ENCODE results near the gene PEAR1.

The PEAR1 gene

DNA sequence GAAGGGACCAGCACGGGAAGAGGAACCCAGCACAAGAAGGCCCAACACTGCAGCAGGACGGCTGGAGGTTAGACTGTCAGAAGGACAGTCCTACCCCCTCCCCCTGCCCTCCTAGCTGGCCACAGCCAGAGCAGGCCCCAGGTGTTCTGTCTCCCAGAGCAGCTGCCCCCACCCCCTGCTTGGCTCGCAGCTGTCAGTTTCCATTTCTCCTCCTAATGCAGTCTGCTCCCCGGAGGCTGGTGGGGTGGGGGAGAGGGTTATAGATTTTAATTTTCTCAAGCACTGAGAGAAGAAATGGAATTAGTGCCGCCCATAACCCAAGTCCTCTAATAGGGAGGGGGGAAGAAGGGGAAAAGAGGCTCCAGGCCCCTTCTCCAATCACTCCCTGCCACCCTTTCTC, 13.0 kb upstream of the PEAR1 start:
- in situ Hi-C loops (cut with MboI; ENCODE audit: low pct_unique_long_range_greater_than_20kb, low sequenced_read_pairs) = no loop called here

DNA sequence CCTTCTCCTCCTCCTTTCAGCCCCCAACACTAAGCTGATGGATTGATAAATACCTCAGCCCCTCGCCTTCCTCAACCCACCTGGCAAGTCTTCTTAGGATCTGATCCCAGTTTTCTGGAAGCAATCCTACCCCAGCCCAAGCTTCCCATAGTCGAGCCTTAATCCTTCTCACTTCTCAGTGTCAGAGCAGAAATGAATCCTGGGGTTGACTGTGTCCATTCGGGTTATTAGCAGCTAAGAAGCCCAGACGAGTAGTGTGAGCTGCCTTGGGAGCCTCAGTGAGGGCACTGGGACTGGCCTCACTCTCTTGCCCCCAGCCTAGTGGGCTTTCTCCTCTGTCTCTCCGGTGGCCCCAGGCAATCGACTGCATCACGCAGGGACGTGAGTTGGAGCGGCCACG, 12.4 kb upstream of the PEAR1 start:
- in situ Hi-C loops (cut with MboI; ENCODE audit: low pct_unique_long_range_greater_than_20kb, low sequenced_read_pairs) = no loop called here
- no peak for DNase-seq

More for the DNA sequence above, 13.0 kb upstream of the PEAR1 start:
- DNase-seq = no peak

DNA sequence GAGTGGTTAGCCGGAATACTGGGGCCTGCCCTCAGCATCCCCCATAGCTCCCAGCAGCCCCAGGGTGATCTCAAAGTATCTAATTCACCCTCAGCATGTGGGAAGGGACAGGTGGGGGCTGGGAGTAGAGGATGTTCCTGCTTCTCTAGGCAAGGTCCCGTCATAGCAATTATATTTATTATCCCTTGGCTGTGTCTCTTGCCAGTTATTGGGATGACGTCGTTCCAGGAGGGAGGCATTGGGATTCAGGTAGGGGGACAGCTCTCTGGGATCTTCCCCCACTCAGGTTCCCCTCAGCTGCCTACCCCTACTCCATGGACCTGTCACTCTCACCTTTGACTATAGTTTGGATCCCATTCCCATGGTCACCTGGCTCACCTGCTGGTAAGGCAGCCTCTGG, 11.9 kb upstream of the PEAR1 start:
- in situ Hi-C loops (cut with MboI; ENCODE audit: low pct_unique_long_range_greater_than_20kb, low sequenced_read_pairs) = no loop called here
- no peak for DNase-seq

DNA sequence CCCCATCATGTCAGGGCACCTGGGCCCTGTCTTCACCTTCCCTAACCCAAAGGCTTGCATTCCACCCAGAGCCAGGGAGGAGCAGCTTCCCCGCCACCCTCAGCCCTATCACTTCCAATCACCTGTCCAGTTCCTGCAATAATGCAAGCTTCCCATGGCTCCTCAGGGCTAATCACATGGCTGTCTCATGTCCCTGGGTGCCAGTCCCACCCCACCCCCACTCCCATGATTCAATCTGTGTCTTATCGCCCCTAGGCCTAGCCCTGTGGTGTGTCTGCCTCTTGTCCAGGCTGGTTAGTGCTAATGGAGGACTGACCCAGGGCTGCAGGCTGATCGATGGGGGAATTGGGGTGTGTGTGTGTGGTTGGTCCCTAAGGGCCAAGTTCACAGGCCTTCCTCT, 11.0 kb upstream of the PEAR1 start:
- no peak for DNase-seq
- in situ Hi-C loops (cut with MboI; ENCODE audit: low pct_unique_long_range_greater_than_20kb, low sequenced_read_pairs) = no loop called here

DNA sequence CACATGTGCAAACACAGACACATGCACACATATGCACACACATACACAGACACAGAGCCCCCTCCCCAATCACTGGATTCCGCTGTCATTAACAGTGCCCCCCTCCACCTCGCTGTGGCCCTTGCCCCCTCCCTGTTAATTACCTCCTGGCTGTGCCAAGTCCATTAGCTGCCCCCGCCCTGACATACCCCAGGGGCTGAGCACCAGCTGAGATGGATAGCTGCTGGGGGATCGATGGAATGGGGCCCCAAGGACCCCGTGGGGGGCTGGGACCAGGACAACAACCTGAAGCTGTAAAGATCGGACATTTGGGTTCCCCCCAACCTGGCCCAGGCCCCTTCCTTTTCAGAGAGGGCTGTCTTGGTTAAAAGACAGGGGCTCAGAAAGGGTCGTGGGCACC, 9.6 kb upstream of the PEAR1 start:
- no peak for DNase-seq
- in situ Hi-C loops (cut with MboI; ENCODE audit: low pct_unique_long_range_greater_than_20kb, low sequenced_read_pairs) = no loop called here

DNA sequence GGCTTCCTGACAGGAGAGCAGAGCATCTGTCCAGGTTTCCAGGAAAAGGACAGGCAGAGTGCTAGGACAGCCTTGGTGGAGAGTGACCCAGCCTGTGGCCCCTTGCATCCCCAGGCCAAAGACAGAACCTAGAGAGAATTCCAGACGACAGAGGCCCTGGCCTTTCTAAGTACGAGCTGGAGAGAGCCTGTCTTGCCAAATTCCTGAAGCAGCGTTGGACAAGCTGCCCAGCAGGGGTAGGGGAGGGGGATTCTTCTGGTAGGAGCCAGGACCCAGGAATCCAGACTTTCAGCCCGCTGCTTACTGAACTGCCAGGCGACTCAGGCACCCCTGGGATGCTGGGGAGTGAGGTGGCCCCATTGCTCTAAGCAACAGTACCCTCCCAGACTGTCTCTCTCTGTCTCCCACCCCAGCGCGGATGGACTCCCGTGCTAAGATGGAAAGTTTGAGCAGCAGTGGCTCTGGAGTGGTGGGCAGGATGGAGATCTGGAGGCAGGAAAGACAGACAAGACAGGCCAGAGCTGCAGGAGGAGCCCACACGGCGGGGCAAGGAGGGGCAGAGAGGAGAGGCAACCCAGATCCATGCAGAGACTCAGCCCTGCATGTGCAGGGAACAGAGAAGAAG, 8.8 kb upstream of the PEAR1 start:
- in situ Hi-C loops (cut with MboI; ENCODE audit: low pct_unique_long_range_greater_than_20kb, low sequenced_read_pairs) = no loop called here
- DNase-seq = no peak

DNA sequence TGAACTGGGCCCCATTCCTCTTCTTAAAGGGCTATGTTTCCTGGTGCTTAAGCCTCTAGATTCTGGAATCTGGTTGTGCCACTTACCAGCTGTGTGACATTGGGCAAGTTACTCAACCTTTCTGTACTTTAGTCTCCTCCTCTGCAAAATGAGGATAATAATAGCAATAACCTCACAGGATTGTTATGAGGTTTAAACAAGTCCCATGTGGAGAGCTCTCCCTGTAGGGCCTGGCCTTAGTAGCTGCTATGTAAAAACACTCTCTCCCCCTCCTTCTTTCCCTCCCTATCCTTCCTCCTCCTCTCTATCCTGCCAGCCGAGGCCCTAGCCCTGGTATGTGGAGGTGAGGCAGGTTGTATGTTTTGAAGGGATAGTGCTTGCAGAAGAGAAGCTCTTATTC, 8.2 kb upstream of the PEAR1 start:
- no peak for DNase-seq
- in situ Hi-C loops (cut with MboI; ENCODE audit: low pct_unique_long_range_greater_than_20kb, low sequenced_read_pairs) = no loop called here

DNA sequence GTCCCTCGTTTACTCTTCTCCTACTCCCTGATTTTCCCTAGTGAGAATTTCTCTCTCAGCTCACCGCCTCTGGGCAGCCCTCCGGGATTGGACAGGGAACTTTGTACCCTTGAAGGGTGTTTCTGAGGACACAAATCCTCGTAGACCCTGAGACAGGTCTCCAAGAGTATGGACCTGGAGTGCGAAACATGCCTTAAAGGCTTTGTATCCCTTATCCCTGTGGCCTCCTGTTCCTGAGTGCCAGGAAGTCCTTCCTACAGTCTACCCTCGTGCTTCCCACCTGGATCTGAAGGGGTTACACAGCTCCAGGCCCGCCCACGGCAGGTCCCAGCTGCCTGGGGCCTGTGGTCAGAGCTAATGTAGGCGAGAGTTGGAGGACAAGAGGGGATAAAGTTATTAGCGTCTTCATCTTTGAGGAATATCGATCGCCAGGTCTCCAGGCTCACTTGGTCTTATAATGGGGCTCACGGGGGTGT, 7.6 kb upstream of the PEAR1 start:
- in situ Hi-C loops (cut with MboI; ENCODE audit: low pct_unique_long_range_greater_than_20kb, low sequenced_read_pairs) = no loop called here
- no peak for DNase-seq

DNA sequence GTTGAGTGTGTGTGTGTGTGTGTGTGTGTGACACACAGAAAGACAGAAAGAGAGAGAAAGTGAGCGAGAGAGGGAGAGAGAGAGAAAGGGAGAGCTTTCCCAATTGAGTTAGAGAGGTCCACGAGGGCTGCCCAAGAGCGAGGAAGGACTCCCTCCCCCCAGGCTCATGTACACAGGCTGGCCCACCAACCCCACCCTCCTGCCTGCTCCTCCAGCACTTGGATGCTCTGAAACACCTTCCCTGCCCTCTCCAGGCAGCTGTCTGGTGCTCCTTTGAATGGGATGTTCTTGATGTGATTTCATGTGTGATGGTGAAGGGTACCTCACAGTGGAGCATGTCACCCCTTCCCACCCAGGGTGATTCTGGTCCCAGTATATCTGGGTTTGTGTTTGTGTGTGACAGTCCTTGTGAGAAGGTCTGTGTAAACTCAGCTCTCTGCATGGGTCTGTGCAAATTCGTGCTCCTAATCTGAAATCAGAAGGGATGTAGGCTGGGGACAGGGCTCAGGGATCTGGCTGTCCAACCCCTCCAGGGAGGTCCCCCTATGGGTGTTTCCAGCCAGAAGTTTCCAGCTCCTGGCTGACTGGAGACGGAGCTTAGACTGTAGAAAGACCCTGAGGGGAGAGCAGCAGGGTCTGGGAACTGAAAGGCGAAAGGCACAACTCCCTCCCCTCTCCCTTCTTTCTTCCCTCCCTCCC, 6.8 kb upstream of the PEAR1 start:
- DNase-seq = no peak
- in situ Hi-C loops (cut with MboI; ENCODE audit: low pct_unique_long_range_greater_than_20kb, low sequenced_read_pairs) = no loop called here

DNA sequence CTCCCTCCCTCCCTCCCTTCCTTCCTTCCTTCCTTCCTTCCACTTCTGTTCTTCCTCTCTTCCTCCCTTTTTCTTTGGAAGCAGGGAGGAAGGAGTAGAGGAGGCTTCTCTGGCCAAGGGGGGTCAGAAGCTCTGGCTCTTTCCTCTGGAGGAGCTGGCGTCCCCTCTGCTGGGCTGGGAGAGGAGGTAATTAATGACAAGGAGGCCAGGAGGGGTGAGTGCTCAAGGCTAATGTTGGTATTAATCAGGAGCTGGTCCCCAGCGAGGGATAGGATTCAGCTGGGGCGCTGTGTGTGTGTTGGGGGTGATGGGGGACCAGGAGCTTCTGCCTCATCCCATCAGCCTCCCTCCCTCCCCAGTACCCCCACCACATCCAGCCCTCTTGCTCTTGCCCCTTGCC, 6.2 kb upstream of the PEAR1 start:
- no peak for DNase-seq
- in situ Hi-C loops (cut with MboI; ENCODE audit: low pct_unique_long_range_greater_than_20kb, low sequenced_read_pairs) = no loop called here

DNA sequence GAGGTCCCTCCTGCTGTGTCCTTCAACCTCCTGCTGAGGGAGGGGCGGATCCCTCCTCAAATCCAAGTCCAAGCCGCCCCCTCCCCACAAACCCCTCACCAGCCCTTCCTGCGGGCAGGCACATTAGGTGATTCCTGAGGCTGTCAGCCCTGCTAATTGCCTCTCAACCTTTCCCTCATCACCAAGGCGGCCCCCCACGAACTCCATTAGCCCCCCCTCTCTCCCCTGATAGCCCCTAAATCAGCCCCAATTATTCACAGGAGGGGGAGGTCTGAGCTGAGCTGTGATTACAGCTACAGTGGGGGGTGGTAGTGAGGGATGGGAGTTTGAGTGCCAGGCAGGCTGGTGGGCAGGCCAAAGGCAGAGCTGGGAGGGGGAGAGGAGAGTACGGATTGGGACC, 5.8 kb upstream of the PEAR1 start:
- in situ Hi-C loops (cut with MboI; ENCODE audit: low pct_unique_long_range_greater_than_20kb, low sequenced_read_pairs) = no loop called here

DNA sequence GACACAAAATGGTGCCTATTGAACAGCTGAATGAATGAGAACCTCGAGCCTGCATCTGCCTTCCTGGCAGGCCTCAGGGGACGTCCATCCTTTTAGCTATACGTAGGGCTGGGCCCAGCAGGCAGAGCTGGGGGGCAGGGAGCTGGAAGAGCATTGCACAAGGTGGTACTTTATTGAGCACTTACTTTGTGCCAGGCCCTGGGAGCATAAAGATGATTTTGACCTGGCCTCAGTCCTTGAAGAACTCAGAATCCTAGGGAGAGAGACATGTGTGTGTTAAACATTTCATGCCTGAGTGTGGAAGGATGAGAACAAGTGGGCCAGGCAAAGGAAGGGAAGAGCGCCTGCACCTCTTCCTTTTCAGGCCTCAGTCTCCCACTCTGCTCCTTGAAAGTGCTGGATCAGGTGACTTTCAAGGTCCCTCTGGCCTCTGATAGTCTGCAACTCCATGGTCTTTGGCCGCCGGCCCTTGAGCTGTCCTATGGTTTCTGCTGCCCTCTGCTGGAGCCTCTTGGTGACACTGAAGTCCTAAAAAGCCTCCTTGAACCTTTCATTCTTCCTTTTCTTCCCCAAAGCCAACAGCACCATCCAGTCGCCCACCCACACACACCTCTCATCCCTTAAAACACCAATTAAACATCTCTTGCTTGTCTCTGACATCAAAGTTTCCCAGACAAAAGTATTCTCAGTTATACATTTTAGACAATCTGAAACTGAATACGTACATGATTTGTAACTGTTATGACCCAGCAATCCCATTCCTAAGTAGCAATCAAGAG, 3.5 kb upstream of the PEAR1 start:
- DNase-seq = peak; percentile 80
- in situ Hi-C loops (cut with MboI; ENCODE audit: low pct_unique_long_range_greater_than_20kb, low sequenced_read_pairs) = no loop called here

More for the DNA sequence above, 5.8 kb upstream of the PEAR1 start:
- DNase-seq = no peak

DNA sequence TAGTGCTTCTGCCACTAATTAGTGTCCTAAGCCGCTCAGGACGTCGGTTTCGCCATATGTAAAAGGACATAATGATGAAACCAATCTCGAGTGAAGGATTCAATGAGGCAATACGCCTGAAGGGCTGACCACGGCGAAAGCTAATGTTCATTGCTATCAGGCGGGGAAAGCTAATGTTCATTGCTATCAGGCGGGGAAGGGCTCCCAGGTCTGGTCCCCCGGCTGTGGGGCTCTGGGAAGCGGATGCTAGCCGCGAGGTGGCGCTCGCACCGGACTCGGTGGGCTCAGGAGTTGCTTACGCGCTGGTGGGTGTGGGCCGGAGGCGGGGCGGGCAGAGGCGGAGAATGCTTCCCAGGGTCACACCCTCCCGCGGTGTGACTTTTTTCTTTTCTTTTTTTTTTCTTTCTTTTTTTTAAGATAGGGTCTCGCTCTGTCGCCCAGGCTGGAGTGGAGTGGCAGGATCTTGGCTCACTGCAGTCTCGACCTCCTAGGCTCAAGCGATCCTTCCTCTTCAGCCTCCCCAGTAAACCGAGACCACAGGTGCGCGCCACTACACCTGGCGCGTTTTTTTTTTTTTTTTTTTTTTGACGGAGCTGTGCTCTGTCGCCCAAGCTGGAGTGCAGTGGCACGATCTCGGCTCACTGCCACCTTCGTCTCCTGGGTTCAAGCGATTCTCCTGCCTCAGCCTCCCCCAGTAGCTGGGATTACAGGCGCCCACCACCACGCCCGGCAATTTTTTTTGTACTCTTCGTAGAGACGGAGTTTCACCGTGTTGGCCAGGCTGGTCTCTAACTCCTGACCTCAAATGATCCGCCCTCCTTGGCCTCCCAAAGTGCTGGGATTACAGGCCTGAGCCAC, 1.1 kb upstream of the PEAR1 start:
- DNase-seq = peak; percentile 91
- in situ Hi-C loops (cut with MboI; ENCODE audit: low pct_unique_long_range_greater_than_20kb, low sequenced_read_pairs) = no loop called here

DNA sequence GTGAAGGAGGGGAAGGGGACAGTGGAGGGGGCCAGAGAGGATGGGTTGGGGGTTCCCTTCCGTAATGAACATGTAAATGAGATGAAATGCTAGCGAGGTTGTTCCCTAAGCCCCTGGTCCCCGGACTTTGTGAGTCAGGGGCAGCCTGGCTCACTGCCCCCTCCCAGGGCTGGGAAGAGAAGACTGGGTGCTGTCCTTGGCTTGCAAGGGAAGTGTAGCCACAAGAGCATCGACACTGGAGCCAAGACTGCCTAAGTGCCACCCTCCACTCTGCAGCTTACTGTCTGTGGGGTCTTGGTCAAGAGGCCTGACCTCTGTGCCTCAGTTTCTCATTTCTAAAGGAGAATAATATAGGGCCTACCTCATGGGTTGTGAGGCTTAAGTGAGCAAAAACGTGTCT, 483 bp downstream of the PEAR1 start:
- in situ Hi-C loops (cut with MboI; ENCODE audit: low pct_unique_long_range_greater_than_20kb, low sequenced_read_pairs) = no loop called here
- no peak for DNase-seq

DNA sequence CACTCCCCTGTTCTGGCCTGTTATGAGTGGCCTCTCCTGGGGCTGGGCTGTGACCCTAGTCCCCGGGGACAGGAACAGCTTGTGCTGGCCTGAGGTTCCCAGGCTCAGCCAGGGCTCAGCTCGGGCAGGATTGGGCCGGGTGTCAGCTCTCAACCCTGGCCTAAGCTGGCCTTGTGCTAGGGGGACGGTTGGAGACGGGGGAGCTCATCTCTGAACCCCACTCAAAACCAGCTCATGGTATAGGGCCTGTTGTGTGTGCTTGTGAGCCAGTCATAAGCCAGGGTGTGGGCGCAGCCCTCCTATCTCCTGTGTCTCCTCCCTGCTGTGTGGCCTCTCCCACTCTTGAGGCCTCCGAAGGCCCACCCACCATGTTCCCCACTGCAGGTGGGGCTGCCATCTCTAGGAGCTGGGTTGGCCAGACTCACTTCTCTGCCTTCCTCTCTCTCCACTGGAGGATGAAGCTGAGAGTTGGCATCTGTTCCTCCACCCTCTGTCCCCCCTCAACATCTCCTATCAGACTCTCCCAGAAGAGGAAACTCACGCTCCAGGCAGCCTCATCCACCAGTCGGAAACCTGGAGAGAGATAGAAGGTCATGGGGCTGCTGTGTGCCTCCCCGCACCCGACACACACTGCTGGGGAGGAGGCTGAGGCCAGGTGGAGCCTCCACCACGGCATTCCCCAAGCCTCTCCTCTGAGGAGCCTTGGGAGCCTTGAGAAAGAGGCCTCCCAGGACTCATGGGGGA, 1.4 kb downstream of the PEAR1 start:
- in situ Hi-C loops (cut with MboI; ENCODE audit: low pct_unique_long_range_greater_than_20kb, low sequenced_read_pairs) = no loop called here
- DNase-seq = no peak

DNA sequence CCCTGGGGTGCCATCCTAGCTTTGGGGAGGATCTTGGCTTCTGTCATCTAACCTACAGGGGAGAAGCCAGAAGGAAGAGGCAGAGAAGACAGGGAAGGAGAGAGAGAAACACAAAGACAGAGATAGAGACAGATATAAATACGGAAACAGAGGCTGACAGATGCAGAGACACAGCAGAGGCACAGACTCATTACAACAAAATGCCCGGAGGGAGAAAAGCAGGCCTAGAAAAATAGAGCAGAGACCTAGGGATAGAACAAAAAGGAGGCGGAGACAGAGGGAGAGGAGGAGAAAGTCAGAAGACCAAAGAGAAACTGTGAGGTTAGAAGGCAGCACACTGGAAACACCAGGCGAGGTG, 1.9 kb downstream of the PEAR1 start:
- in situ Hi-C loops (cut with MboI; ENCODE audit: low pct_unique_long_range_greater_than_20kb, low sequenced_read_pairs) = no loop called here

DNA sequence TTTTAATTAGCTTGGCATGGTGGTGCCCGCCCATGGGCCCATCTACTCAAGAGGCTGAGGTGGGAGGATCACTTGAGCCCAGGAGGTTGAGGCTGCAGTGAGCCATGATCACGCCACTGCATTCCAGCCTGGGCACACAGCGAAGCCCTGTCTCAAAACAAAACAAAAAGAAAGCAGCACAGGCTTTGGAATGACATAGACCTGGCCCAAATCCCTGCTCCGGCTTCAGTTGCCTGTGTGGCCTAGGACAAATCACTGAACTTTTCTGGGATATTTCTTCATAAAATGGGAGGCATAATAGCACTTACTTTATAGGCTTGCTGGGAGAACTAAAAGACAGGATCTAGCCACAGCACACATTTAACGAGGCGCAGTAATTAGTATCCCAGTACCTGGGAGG, 2.4 kb downstream of the PEAR1 start:
- in situ Hi-C loops (cut with MboI; ENCODE audit: low pct_unique_long_range_greater_than_20kb, low sequenced_read_pairs) = no loop called here

More for the DNA sequence above, 1.9 kb downstream of the PEAR1 start:
- no peak for DNase-seq

DNA sequence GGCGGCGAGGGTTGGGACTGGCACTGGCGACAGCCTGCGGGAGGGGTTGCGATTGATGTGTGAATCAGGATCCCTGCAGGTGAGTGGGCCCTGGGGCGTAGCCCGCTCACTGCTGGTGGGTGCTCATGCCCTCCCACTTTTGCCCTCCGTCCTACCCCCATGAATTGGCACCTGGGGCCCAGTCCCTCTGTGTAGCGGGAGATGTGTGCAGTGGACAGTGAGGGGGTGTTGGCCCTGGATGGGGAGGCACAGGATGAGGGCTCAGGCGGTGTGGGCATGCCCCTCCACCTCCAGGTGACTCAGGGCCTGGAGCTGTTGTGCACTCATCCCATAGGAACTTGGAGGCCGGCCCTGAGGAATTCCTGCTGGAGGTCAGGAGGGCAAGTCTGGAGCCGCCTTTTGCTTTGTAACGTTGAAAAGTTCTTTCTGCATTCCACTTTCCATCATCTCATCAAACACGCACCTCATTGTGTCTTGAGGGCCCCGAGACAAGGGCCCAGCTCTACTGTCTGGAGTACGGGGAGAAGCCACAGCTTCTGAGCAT, 3.0 kb downstream of the PEAR1 start:
- no peak for DNase-seq
- in situ Hi-C loops (cut with MboI; ENCODE audit: low pct_unique_long_range_greater_than_20kb, low sequenced_read_pairs) = no loop called here

More for the DNA sequence above, 2.4 kb downstream of the PEAR1 start:
- DNase-seq = no peak

Measured in KBM-7 (cell line).